ENCODE data around the gene AIDA. TPM values are rescaled to one million over a fixed set of nuclear protein-coding genes. Genes with fewer than 3 reads are reported as not detected.

AIDA gene
- polyA plus RNA-seq, 1 of the 3 experiments (the other 2 are of a cell fraction), result 20.8 TPM

DNA sequence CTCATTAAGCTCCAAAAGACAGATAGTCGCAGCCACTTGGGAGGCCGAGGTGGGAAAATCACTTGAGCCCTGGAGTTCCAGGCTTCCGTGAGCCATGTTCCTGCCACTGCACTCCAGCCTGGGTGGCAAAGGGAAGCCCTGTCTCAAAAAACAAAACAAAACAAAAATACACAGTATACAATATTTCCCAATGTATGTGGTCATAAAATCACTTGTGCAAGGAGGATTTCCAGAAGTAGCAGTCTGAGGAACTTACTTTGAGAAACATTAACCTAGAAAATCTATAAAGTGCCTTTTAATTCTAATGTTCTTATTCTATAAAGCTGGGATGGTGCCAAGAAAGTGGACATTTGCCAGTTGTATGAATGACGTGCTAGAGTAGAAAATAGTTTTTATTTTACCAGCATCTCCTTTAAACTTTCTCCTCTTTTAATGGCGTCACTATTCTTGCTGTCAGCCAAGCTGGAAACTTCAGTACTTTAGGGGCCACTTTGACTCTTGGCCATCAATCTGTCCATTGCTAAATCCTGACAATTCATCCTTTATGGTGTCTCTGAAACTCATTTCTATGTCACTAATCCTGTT, 47.3 kb upstream of the AIDA start:
- H3K9ac ChIP-seq, result no peak overlapping the region
- H3K9me2 ChIP-seq, result no peaks in the 10 kb centered on the region
- no peaks in the 10 kb centered on the region for H3K4me1 ChIP-seq (ENCODE audit: control insufficient read depth in 1 of 2, insufficient read depth in 2 of 2, low read depth in 1 of 2, low read length in 1 of 2)
- ChIA-PET CTCF (interaction anchor here (1.5 kb wide), 1 partner anchor 364 kb away, joined by 6 read pairs; no protein-coding TSS in a partner anchor), POLR2A (no interaction called here)
- TF ChIP-seq EP300 (IDR thresholded peaks at IDR 0.05; ENCODE audit: borderline replicate concordance in 1 of 2, low read depth in 1 of 2, low read length in 1 of 2) (no peak), MEF2A (IDR thresholded peaks at IDR 0.05; ENCODE audit: borderline replicate concordance, low read depth) (no peak), ZBTB33 (IDR thresholded peaks at IDR 0.05; ENCODE audit: borderline replicate concordance, low read depth) (no peak), IRF3 (IDR thresholded peaks at IDR 0.05; ENCODE audit: low read depth, low read length) (no peak), CHD2 (IDR thresholded peaks at IDR 0.05; ENCODE audit: low read length, partially characterized antibody) (no peak), TEAD4 (IDR thresholded peaks at IDR 0.05; ENCODE audit: borderline replicate concordance, insufficient read depth) (no peak), RFX5 (IDR thresholded peaks at IDR 0.05; ENCODE audit: low read length) (no peak), ELF1 (IDR thresholded peaks at IDR 0.05) (no peak), SMC3 (IDR thresholded peaks at IDR 0.05; ENCODE audit: low read depth, low read length) (no peak), YY1 (IDR thresholded peaks at IDR 0.05; ENCODE audit: low read depth) (no peak), MXI1 (IDR thresholded peaks at IDR 0.05; ENCODE audit: low read depth, low read length) (no peak)
- TF ChIP-seq, protein P1, sequence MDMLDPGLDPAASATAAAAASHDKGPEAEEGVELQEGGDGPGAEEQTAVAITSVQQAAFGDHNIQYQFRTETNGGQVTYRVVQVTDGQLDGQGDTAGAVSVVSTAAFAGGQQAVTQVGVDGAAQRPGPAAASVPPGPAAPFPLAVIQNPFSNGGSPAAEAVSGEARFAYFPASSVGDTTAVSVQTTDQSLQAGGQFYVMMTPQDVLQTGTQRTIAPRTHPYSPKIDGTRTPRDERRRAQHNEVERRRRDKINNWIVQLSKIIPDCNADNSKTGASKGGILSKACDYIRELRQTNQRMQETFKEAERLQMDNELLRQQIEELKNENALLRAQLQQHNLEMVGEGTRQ (IDR thresholded peaks at IDR 0.05; ENCODE audit: borderline replicate concordance, low read depth, low read length), result no peak
- TF ChIP-seq, protein P2, sequence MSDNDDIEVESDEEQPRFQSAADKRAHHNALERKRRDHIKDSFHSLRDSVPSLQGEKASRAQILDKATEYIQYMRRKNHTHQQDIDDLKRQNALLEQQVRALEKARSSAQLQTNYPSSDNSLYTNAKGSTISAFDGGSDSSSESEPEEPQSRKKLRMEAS (IDR thresholded peaks at IDR 0.05; ENCODE audit: low read depth), result no peak
- no peak for DNase-seq
- H3K9me3 ChIP-seq, result no peaks in the 10 kb centered on the region
- no peaks in the 10 kb centered on the region for H3K27me3 ChIP-seq (ENCODE audit: insufficient read depth)
- WGBS (ENCODE audit: low lambda C conversion rate), result 72% methylated on average over 5 of the region's 5 CpGs
- H3K4me3 ChIP-seq (ENCODE audit: low read depth in 2 of 2, low read length in 1 of 2), result no peak overlapping the region
- H4K20me1 ChIP-seq (ENCODE audit: insufficient read depth), result no peaks in the 10 kb centered on the region
- no peaks in the 10 kb centered on the region for H3K79me2 ChIP-seq (ENCODE audit: insufficient read depth)
- peaks cover 4% of the 10 kb centered on the region for H3F3A ChIP-seq (replicated peaks; ENCODE audit: insufficient read depth)
- no peaks in the 10 kb centered on the region for H3K36me3 ChIP-seq (replicated peaks in 1 of 2; ENCODE audit: control insufficient read depth in 1 of 2, insufficient read depth in 2 of 2, low read length in 1 of 2)
- no peak overlapping the region for H3K27ac ChIP-seq (ENCODE audit: low read depth in 2 of 2, low read length in 1 of 2)
- H2AFZ ChIP-seq (ENCODE audit: low read depth), result no peak overlapping the region
- H3K4me2 ChIP-seq, result no peak overlapping the region
